KMS-11 (cell line): ENCODE results near the gene ATP6V1G2.

Source experiments
- H2AFZ ChIP-seq: fragments of 200-600 bp; sonication (generic); 2 replicates; pipeline ENCODE4 v1.6.1; 2016; ENCODE audit warnings: antibody characterized with exemption, mixed run types, low read depth
- H3K27ac ChIP-seq: fragments of 200-600 bp; sonication (generic); 2 replicates; pipeline ENCODE4 v1.6.1; 2016; ENCODE audit warnings: mild to moderate bottlenecking, mixed run types
- H3K27me3 ChIP-seq: fragments of 200-600 bp; sonication (generic); 2 replicates; pipeline ENCODE4 v1.6.1; 2017; ENCODE audit warnings: mild to moderate bottlenecking, low read depth, mixed run types, moderate library complexity; ENCODE audit not compliant: insufficient read depth
- H3K36me3 ChIP-seq: fragments of 200-600 bp; sonication (generic); 2 replicates; pipeline ENCODE4 v1.6.1; 2017; ENCODE audit warnings: mild to moderate bottlenecking, mixed run types; ENCODE audit not compliant: insufficient read depth
- H3K4me1 ChIP-seq: fragments of 200-600 bp; sonication (generic); 2 replicates; pipeline ENCODE4 v1.6.1; 2016; ENCODE audit warnings: mild to moderate bottlenecking, low read depth, mixed run types; ENCODE audit not compliant: poor library complexity, severe bottlenecking
- H3K4me2 ChIP-seq: fragments of 200-600 bp; sonication (generic); 2 replicates; pipeline ENCODE4 v1.7.0; 2016; ENCODE audit warnings: mild to moderate bottlenecking, mixed run types
- H3K4me3 ChIP-seq: fragments of 200-600 bp; sonication (generic); IDR thresholded peaks from 2 replicates; pipeline ENCODE4 v1.6.1; 2017; ENCODE audit warnings: low read depth, low read length, mixed read lengths; ENCODE audit not compliant: insufficient read depth
- H3K79me2 ChIP-seq: fragments of 200-600 bp; sonication (generic); 2 replicates; pipeline ENCODE4 v1.6.1; 2016; ENCODE audit warnings: low read depth, mixed run types; ENCODE audit not compliant: insufficient read depth
- H3K9ac ChIP-seq: fragments of 200-600 bp; sonication (generic); 2 replicates; pipeline ENCODE4 v1.6.1; 2016; ENCODE audit warnings: mild to moderate bottlenecking, mixed run types
- H4K20me1 ChIP-seq: fragments of 200-600 bp; sonication (generic); 2 replicates; pipeline ENCODE4 v1.6.1; 2016; ENCODE audit warnings: mild to moderate bottlenecking, mixed run types; ENCODE audit not compliant: insufficient read depth
- CTCF ChIP-seq: fragments of 200-600 bp; sonication (generic); conservative IDR thresholded peaks from 2 replicates; pipeline ENCODE4 v1.6.1; 2017; ENCODE audit warnings: low read depth, mild to moderate bottlenecking, antibody characterized with exemption, low read length, moderate library complexity, mixed read lengths

ATP6V1G2 gene

GRCh38 chr6:31534521-31535040 is 11.8 kb downstream of the ATP6V1G2 start:
- Histone ChIP-seq H3K4me1 (peaks cover 23% of the 10 kb centered on the region), H3K79me2 (peaks cover 39% of the 10 kb centered on the region), H3K4me3 (no peak overlapping the region), H3K4me2 (no peak overlapping the region), H4K20me1 (peaks cover 27% of the 10 kb centered on the region), H3K27ac (no peak overlapping the region), H3K36me3 (peaks cover 21% of the 10 kb centered on the region; the same call in 1 of the 2 replicates), H2AFZ (no peak overlapping the region), H3K9ac (no peak overlapping the region), H3K27me3 (no peaks in the 10 kb centered on the region)
- TF ChIP-seq CTCF, result no peak

- H3K9ac ChIP-seq, result no peak overlapping the region
Measured at GRCh38 chr6:31534011-31534410, 12.4 kb downstream of the ATP6V1G2 start.

GRCh38 chr6:31533455-31533841 is 13.0 kb downstream of the ATP6V1G2 start:
- H3K36me3 ChIP-seq, result peaks cover 19% of the 10 kb centered on the region; the same call in 1 of the 2 replicates
- no peak for TF ChIP-seq CTCF
- no peak overlapping the region for H3K4me2 ChIP-seq
- H4K20me1 ChIP-seq, result peaks cover 18% of the 10 kb centered on the region
- H3K27me3 ChIP-seq, result no peaks in the 10 kb centered on the region
- no peak overlapping the region for H3K9ac ChIP-seq
- no peak overlapping the region for H3K4me3 ChIP-seq
- peaks cover 12% of the 10 kb centered on the region for H3K4me1 ChIP-seq
- H3K79me2 ChIP-seq, result peaks cover 27% of the 10 kb centered on the region
- no peak overlapping the region for H2AFZ ChIP-seq
- no peak overlapping the region for H3K27ac ChIP-seq

More at GRCh38 chr6:31534011-31534410, 12.4 kb downstream of the ATP6V1G2 start:
- Histone ChIP-seq H3K4me1 (peaks cover 17% of the 10 kb centered on the region), H3K4me3 (no peak overlapping the region), H4K20me1 (peaks cover 24% of the 10 kb centered on the region), H3K36me3 (peaks cover 21% of the 10 kb centered on the region; the same call in 1 of the 2 replicates), H3K27me3 (no peaks in the 10 kb centered on the region), H3K79me2 (peaks cover 33% of the 10 kb centered on the region), H3K4me2 (no peak overlapping the region), H2AFZ (no peak overlapping the region), H3K27ac (no peak overlapping the region)
- no peak for TF ChIP-seq CTCF

- H3K4me1 ChIP-seq, result peaks cover 6% of the 10 kb centered on the region
- H3K4me3 ChIP-seq, result no peak overlapping the region
- H3K27me3 ChIP-seq, result no peaks in the 10 kb centered on the region
- no peak overlapping the region for H2AFZ ChIP-seq
- no peak overlapping the region for H3K4me2 ChIP-seq
- H3K27ac ChIP-seq, result no peak overlapping the region
- no peak for TF ChIP-seq CTCF
- H4K20me1 ChIP-seq, result peaks cover 14% of the 10 kb centered on the region
- peaks cover 14% of the 10 kb centered on the region; the same call in 1 of the 2 replicates for H3K36me3 ChIP-seq
- peaks cover 21% of the 10 kb centered on the region; the same call in 1 of the 2 replicates for H3K79me2 ChIP-seq
- H3K9ac ChIP-seq, result no peak overlapping the region
Measured at GRCh38 chr6:31532644-31533454, 13.6 kb downstream of the ATP6V1G2 start.
